SH-SY5Y (cell line): ENCODE data around the gene HSPB9.

Experiments
- GATA2 ChIP-seq: IDR thresholded peaks from 2 replicates; pipeline ENCODE4 v1.6.1; 2011; ENCODE audit warnings: mild to moderate bottlenecking, low read depth, low read length
- GATA3 ChIP-seq: IDR thresholded peaks from 2 replicates; pipeline ENCODE4 v1.6.1; 2011; ENCODE audit warnings: low read depth, mild to moderate bottlenecking, low read length, moderate library complexity

HSPB9 gene

GRCh38 chr17:42094375-42095069, 28.1 kb upstream of the HSPB9 start:
- no peak for TF ChIP-seq GATA3
- no peak for TF ChIP-seq GATA2

GRCh38 chr17:42096360-42097111, 26.1 kb upstream of the HSPB9 start:
- no peak for TF ChIP-seq GATA2
- no peak for TF ChIP-seq GATA3

- TF ChIP-seq GATA3 (no peak), GATA2 (no peak)
Observed at GRCh38 chr17:42097691-42098631, 24.6 kb upstream of the HSPB9 start, which contains the start of gene ZNF385C. Gene ZNF385C (minus strand): TSS chr17:42098473. CDS start chr17:42063056, 35,417 bp downstream.

GRCh38 chr17:42098730-42099399, 23.7 kb upstream of the HSPB9 start:
- no peak for TF ChIP-seq GATA2
- TF ChIP-seq GATA3: no peak

GRCh38 chr17:42101513-42102292, 20.9 kb upstream of the HSPB9 start:
- no peak for TF ChIP-seq GATA3
- no peak for TF ChIP-seq GATA2

- no peak for TF ChIP-seq GATA3
- no peak for TF ChIP-seq GATA2
Observed at GRCh38 chr17:42103221-42103954, 19.2 kb upstream of the HSPB9 start.

GRCh38 chr17:42104264-42104663, 18.3 kb upstream of the HSPB9 start:
- TF ChIP-seq GATA3 (no peak), GATA2 (no peak)

GRCh38 chr17:42106009-42106408, 16.6 kb upstream of the HSPB9 start:
- no peak for TF ChIP-seq GATA2
- no peak for TF ChIP-seq GATA3

GRCh38 chr17:42107124-42107523, 15.5 kb upstream of the HSPB9 start:
- no peak for TF ChIP-seq GATA2
- TF ChIP-seq GATA3: no peak

GRCh38 chr17:42107597-42108576, 14.7 kb upstream of the HSPB9 start:
- no peak for TF ChIP-seq GATA3
- TF ChIP-seq GATA2: no peak

- TF ChIP-seq GATA2: no peak
- no peak for TF ChIP-seq GATA3
Observed at GRCh38 chr17:42109086-42109485, 13.5 kb upstream of the HSPB9 start.
